ENCODE data around the gene SCGB2B2. TPM values are rescaled to one million over a fixed set of nuclear protein-coding genes. Genes with fewer than 3 reads are reported as not detected.

The SCGB2B2 gene
- polyA plus RNA-seq, 3 donors, result 0.05 TPM; not detected in 2

- WGBS (ENCODE audit: insufficient coverage), result 71% methylated on average over 8 of the region's 11 CpGs
These were observed 45.4 kb upstream of the SCGB2B2 start for GRCh38 chr19:34722353-34722752.

GRCh38 chr19:34715357-34715756 lies 38.4 kb upstream of the SCGB2B2 start:
- DNase-seq, result no peak
- H3K4me3 ChIP-seq (replicated peaks in 1 of 3; ENCODE audit: low read depth in 2 of 3, low read length in 3 of 3), result no peak overlapping the region
- no peak overlapping the region for H3K9ac ChIP-seq (ENCODE audit: insufficient read depth, low read length, poor library complexity, severe bottlenecking)
- H3K4me2 ChIP-seq (replicated peaks; ENCODE audit: extremely low read depth, low read length, poor library complexity, severe bottlenecking), result no peak overlapping the region
- H4K20me1 ChIP-seq (ENCODE audit: insufficient read depth, low read length), result no peaks in the 10 kb centered on the region
- H3K9me3 Mint-ChIP-seq, result peaks cover 26 to 46% (median 29%) of the 10 kb centered on the region in 7 donors
- H3K27ac Mint-ChIP-seq, result no peak overlapping the region
- H2AFZ ChIP-seq (ENCODE audit: insufficient read depth, low read depth, low read length, poor library complexity, severe bottlenecking), result no peak overlapping the region
- no peak overlapping the region for H3K27ac ChIP-seq (ENCODE audit: low read depth in 1 of 2, low read length in 2 of 2)
- no peaks in the 10 kb centered on the region for H3K4me1 Mint-ChIP-seq
- H3K36me3 ChIP-seq (replicated peaks in 1 of 2; ENCODE audit: control insufficient read depth in 1 of 2, insufficient read depth in 2 of 2, low read length in 2 of 2), result no peaks in the 10 kb centered on the region
- H3K36me3 Mint-ChIP-seq, result no peaks in the 10 kb centered on the region
- peaks cover 0 to 8% (median 2%) of the 10 kb centered on the region in 3 donors for H3K27me3 Mint-ChIP-seq (ENCODE audit: low read depth in 3 of 3)
- H3K27me3 ChIP-seq (ENCODE audit: control insufficient read depth in 2 of 2, insufficient read depth in 2 of 2, low read length in 2 of 2), result peaks cover 0 to 3% of the 10 kb centered on the region in 2 donors
- no peak overlapping the region for H3K4me3 Mint-ChIP-seq
- H3K79me2 ChIP-seq (ENCODE audit: insufficient read depth, low read length), result no peaks in the 10 kb centered on the region
- TF ChIP-seq CTCF (IDR thresholded peaks at IDR 0.05), result no peak
- no peaks in the 10 kb centered on the region for H3K4me1 ChIP-seq (ENCODE audit: control insufficient read depth in 1 of 2, insufficient read depth in 2 of 2, low read length in 2 of 2)
- intact Hi-C loops (cut with micrococcal nuclease), result no loop called here
- H3K9me3 ChIP-seq (replicated peaks in 1 of 2; ENCODE audit: control insufficient read depth in 1 of 2, insufficient read depth in 1 of 2, low read length in 2 of 2), result peaks cover 20 to 47% of the 10 kb centered on the region in 2 donors

More at GRCh38 chr19:34722353-34722752, 45.4 kb upstream of the SCGB2B2 start:
- H3K4me3 ChIP-seq (replicated peaks in 1 of 3; ENCODE audit: low read depth in 2 of 3, low read length in 3 of 3), result no peak overlapping the region
- TF ChIP-seq CTCF (IDR thresholded peaks at IDR 0.05), result no peak
- H3K4me2 ChIP-seq (replicated peaks; ENCODE audit: extremely low read depth, low read length, poor library complexity, severe bottlenecking), result no peak overlapping the region
- H3K79me2 ChIP-seq (ENCODE audit: insufficient read depth, low read length), result no peaks in the 10 kb centered on the region
- H3K27ac Mint-ChIP-seq, result no peak overlapping the region
- peaks cover 2 to 19% (median 13%) of the 10 kb centered on the region in 7 donors for H3K9me3 Mint-ChIP-seq
- peaks cover 6 to 12% (median 8%) of the 10 kb centered on the region in 3 donors for H3K27me3 Mint-ChIP-seq (ENCODE audit: low read depth in 3 of 3)
- intact Hi-C loops (cut with micrococcal nuclease), result no loop called here
- H3K27ac ChIP-seq (ENCODE audit: low read depth in 1 of 2, low read length in 2 of 2), result no peak overlapping the region
- no peaks in the 10 kb centered on the region for H3K4me1 ChIP-seq (ENCODE audit: control insufficient read depth in 1 of 2, insufficient read depth in 2 of 2, low read length in 2 of 2)
- no peaks in the 10 kb centered on the region for H4K20me1 ChIP-seq (ENCODE audit: insufficient read depth, low read length)
- no peak overlapping the region for H2AFZ ChIP-seq (ENCODE audit: insufficient read depth, low read depth, low read length, poor library complexity, severe bottlenecking)
- peaks cover 4% of the 10 kb centered on the region in 2 donors for H3K9me3 ChIP-seq (replicated peaks in 1 of 2; ENCODE audit: control insufficient read depth in 1 of 2, insufficient read depth in 1 of 2, low read length in 2 of 2)
- H3K36me3 ChIP-seq (replicated peaks in 1 of 2; ENCODE audit: control insufficient read depth in 1 of 2, insufficient read depth in 2 of 2, low read length in 2 of 2), result no peaks in the 10 kb centered on the region
- H3K4me3 Mint-ChIP-seq, result no peak overlapping the region
- peaks cover 0 to 3% of the 10 kb centered on the region in 2 donors for H3K27me3 ChIP-seq (ENCODE audit: control insufficient read depth in 2 of 2, insufficient read depth in 2 of 2, low read length in 2 of 2)
- H3K4me1 Mint-ChIP-seq, result no peaks in the 10 kb centered on the region
- H3K9ac ChIP-seq (ENCODE audit: insufficient read depth, low read length, poor library complexity, severe bottlenecking), result no peak overlapping the region
- no peak for DNase-seq
- no peaks in the 10 kb centered on the region for H3K36me3 Mint-ChIP-seq
